Measurements from ENCODE around the gene PPIL4. TPM values are rescaled to one million over a fixed set of nuclear protein-coding genes. Genes with fewer than 3 reads are reported as not detected.

The PPIL4 gene
- total RNA-seq, 1 donor from 2014 or later = 28.8 TPM

DNA sequence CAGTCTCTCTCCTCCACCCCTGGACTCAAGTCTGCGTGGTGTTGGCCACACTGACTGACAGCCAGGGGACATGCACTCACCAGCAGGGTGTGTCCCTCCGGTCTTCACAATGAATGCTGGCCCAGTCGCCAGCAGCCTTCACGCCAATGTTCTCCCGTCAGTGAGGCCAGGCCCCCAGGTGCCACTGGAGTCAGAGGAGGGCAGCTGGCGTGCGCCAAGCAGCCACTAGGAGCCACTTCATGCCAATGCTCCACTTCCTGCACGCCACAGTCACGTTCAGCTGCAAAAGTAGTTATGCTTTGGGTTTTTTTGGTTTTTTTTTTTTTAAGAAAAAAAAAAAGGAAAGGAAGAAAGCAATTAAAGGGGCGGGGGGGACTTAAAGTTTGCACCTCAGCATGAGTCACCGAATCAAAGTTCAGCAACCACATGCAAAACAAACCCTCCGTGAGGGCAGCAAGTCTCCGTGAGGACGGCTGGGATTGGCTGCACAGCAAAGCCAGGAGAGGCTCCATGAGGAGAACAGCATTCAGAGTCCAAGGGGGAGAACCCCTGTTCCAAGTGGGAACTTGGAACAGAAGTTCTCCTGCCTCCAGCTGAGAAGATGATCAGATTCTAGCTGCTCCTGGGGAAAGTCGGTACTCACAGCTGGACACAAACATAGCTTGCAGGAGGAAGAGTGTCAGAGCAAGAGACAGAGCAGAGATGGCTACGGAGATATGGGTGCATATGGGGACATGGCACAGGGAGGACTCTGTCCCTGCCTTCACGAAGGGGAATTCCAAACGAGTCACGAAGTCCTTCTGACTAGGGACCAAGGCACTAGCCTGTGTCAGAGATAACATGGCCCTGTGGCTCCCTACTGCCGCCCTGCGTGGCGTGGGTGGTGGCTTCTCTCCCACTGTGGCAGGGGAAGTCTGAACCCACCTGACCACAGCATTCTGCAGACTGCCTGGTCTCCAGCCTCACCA is 60.8 kb downstream of the PPIL4 start, which contains the start of gene ZC3H12D:
Gene ZC3H12D (minus strand): TSS at position 282 of the 968 bp plus-strand sequence. CDS start 10,471 bp downstream, outside the sequence.
- Histone ChIP-seq H3K9me3 (no peaks in the 10 kb centered on the region), H3K27ac (peak within 1 kb of the TSS; percentile 84), H3K27me3 (no peaks in the 10 kb centered on the region), H3K4me3 (peak within 1 kb of the TSS; percentile 28), H3K36me3 (no peaks in the 10 kb centered on the region), H3K4me1 (peaks cover 29% of the 10 kb centered on the region)
- ATAC-seq = peak; percentile 60
- intact Hi-C loops (cut with DNase I) = no loop called here
- TF ChIP-seq, protein P1, sequence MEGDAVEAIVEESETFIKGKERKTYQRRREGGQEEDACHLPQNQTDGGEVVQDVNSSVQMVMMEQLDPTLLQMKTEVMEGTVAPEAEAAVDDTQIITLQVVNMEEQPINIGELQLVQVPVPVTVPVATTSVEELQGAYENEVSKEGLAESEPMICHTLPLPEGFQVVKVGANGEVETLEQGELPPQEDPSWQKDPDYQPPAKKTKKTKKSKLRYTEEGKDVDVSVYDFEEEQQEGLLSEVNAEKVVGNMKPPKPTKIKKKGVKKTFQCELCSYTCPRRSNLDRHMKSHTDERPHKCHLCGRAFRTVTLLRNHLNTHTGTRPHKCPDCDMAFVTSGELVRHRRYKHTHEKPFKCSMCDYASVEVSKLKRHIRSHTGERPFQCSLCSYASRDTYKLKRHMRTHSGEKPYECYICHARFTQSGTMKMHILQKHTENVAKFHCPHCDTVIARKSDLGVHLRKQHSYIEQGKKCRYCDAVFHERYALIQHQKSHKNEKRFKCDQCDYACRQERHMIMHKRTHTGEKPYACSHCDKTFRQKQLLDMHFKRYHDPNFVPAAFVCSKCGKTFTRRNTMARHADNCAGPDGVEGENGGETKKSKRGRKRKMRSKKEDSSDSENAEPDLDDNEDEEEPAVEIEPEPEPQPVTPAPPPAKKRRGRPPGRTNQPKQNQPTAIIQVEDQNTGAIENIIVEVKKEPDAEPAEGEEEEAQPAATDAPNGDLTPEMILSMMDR (IDR thresholded peaks at IDR 0.05) = peak; percentile 35
- peak; percentile 75 for DNase-seq

DNA sequence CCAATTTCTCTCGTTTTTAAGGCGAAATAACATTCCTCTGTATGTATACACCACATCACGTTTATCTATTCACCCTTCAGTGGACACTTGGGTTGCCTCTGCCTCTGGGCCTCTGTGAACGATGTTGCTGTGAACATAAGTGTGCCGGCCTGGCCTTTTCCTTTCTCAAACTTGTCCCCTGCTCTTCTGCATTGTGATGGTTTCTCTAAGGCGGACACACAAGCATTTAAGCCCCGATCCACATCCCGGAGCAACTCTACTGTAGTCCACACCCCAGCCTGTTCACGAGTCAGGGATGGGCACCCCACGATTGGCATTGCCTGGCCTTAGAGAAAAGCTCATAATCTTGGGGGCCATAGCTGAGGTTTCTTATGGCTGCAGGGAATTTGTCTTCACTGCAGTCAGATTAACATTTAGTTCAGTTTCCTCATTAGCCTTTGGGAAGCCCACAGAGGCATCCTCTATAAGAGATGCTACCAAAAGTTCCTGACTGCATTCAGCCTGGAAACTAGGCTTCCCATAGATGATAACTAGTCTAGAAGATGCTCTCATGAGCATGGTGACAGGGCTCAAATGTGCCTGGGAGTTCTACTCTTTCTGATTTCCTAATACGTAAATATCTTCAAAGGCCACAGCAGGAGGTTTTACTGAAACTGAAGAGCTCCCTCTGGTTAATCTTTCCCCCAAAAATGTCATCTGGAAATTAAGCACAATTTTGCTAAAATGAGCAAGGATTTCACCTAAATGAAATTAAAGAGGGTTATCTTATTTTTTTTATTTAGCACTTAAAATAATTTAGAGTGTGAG is 61.8 kb downstream of the PPIL4 start:
- H3K27ac ChIP-seq = peak overlapping the region; percentile 84
- H3K4me1 ChIP-seq = peaks cover 29% of the 10 kb centered on the region
- ATAC-seq = no peak
- TF ChIP-seq, protein P1 (IDR thresholded peaks at IDR 0.05) = no peak
- no peaks in the 10 kb centered on the region for H3K9me3 ChIP-seq
- H3K27me3 ChIP-seq = no peaks in the 10 kb centered on the region
- peak overlapping the region; percentile 28 for H3K4me3 ChIP-seq
- intact Hi-C loops (cut with DNase I) = no loop called here
- DNase-seq = no peak
- no peaks in the 10 kb centered on the region for H3K36me3 ChIP-seq

DNA sequence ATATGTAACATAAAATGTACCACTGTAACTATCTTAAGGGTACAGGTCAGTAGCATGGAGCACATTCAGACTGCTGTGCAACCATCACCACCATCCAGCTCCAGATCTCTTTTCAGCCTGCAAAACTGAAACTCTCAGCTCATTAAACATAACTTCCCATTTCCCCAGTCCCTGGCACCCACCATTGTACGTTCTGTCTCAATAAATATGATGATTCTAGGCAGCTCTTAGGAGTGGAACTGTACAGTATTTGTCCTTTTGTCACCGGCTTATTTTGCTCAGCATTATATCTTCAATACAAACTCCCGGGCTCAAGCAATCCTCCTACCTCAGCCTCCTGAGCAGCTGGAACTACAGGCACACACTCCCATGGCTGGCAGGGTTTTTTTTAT is 62.5 kb downstream of the PPIL4 start:
- Histone ChIP-seq H3K9me3 (no peaks in the 10 kb centered on the region), H3K4me3 (no peak overlapping the region), H3K4me1 (peaks cover 29% of the 10 kb centered on the region), H3K36me3 (no peaks in the 10 kb centered on the region), H3K27me3 (no peaks in the 10 kb centered on the region), H3K27ac (peak overlapping the region; percentile 84)
- ATAC-seq (peak; percentile 20), DNase-seq (no peak)
- TF ChIP-seq, protein P1 (IDR thresholded peaks at IDR 0.05) = no peak
- intact Hi-C loops (cut with DNase I) = no loop called here

DNA sequence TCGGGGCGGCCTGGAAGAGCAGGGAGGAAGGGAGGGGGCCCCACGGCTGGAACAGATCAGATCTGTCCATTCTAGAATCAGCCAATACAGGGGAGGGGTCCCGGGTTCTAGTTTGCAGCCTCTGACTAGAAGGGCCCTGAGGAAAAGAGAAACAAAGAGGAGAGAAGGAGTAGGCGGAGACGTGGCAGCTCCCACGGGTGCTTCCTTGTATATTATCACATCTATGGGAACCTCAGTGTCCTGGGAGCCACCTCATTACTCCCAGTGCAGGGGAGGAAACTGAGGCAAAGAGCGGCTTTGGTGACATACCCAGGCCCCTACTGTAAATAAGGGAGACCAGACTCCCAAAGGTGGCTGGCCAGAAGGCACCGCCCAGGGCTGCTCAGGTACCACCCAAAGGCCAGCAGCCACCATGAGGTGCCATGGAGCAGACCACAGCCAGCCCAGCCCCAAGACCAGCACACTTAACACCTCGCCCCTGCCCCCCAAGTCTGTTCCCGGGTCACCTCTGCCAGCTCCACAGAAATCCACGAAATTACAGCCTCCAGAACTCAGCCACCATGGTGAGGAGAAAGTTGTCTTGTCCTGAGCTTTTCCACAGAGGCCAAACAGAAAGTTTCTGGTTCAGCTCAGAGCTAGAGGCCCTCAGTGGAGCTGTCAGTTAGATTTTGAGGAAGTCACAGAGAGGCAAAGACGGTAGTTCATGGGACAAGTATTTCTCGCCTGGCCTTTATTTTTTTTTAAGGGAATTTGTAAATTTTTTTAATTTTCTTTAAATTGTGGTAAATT is 63.1 kb downstream of the PPIL4 start:
- peak overlapping the region; percentile 42 for H3K4me3 ChIP-seq
- H3K4me1 ChIP-seq = peaks cover 29% of the 10 kb centered on the region
- H3K27ac ChIP-seq = peak overlapping the region; percentile 84
- ATAC-seq = peak; percentile 45
- H3K9me3 ChIP-seq = no peaks in the 10 kb centered on the region
- no peaks in the 10 kb centered on the region for H3K36me3 ChIP-seq
- DNase-seq = no peak
- H3K27me3 ChIP-seq = no peaks in the 10 kb centered on the region
- TF ChIP-seq, protein P1 (IDR thresholded peaks at IDR 0.05) = no peak
- intact Hi-C loops (cut with DNase I) = no loop called here

All from upper lobe of right lung (tissue), 1 donor.